ENCODE measurements around the gene KIF25.

The KIF25 gene

DNA sequence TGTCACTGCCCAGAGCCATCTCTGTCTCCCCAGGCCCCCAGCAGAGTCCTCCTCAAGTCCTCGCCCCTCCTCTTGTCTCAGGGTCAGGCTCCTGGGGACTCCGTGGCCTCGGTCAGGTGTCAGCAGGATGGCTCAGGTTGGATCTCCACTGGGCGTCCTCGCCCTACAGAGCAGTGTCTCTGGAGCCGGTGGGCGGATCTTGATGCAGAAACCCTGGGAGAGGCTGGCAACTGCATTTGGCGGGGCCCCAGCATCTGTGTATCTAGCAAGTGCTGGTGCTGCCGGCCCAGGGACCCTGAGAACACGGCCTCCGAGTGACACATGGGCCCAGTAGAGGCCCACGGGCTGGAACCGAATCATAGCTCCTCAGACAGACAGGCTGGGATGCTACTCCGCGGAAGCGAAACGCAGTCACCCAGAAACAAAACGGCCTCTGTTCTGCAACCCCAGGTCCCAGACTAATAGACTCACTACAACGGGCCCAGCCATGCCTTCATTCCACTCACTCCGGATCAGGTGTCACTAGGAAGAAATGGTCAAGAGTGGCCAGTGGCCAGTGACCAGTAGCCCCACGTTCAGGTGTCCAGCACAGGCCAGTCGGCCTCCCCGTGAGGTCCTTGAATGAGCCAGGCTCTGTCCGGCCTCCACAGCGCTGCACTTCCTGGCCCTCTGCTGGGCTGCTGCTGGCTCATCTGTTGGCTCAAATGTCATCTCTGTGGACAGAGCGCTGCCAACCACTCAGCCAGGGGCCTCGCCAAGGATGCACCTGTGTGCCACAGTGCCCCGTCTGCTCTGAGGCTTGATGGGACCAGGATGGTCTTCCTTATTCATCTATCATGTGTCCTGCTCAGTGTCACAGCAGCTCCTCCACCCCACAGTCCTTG, 94.2 kb downstream of the KIF25 start:
- DNase-seq: no peak

DNA sequence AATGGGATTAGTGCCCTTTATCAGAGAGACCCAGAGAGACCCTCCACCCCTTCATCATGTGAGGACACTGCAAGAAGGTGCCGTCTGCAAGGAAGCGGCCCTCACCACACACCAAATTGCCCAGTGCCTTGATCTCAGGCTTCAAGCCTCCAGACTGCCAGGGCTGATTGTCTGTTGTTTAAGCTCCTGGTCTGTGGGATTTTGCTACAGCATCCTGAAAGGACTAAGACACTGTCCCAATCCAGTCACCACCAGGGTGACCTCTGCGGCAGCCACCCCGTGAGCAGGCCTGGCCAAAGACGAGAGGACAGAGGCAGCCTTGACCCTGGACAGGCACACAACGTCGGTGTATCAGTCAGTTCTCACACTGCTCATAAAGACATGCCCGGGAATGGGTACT, 95.1 kb downstream of the KIF25 start:
- no peak for DNase-seq

DNA sequence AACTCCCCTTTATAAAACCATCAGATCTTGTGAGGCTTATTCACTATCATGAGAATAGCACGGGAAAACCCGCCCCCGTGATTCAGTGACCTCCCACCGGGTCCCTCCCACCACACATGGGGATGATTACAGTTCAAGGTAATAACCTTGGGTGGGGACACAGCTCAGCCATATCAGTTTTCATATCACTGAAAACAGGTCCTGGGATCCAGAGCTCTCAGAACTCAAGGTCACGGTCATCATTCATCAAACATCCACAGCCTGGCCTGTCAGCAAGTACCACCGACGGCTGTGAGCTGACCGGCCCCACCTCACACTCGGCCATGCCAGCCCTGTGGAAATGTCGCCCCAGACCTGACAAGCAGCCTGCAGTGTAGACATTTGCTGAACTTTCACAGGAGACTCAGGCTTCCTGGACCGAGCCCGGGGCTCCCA, 95.6 kb downstream of the KIF25 start:
- DNase-seq: no peak

DNA sequence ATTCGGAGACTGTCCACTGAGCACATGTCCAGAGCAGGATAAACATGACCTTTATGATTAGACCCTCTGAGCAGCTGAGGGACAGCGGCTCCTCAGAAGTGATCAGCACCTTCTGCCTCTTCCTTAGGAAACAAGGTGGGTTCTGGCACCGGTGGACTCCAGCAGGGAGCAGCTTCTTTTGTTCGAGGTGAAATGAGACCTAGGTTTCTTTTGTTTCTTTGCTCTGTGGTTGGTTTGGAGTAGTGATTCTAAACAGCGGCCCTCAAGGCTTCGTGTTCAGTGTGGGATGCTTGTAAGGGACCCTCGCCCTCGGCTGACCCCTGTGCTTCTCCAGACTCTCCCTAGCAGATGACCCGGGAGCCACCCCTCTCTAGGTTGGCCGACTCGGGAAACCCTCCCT, 96.2 kb downstream of the KIF25 start:
- no peak for DNase-seq
